Neural cell (in vitro differentiated cells): ENCODE data around the gene ARHGAP25. TPM values are rescaled to one million over a fixed set of nuclear protein-coding genes. Genes with fewer than 3 reads are reported as not detected.

Experiments used
- H2AFZ ChIP-seq: fragments of 200-600, 300-800 bp; sonication (generic), shearing (Covaris generic); 2 replicates; pipeline ENCODE4 v1.6.0; 2014; ENCODE audit warnings: low read depth, mild to moderate bottlenecking, antibody characterized with exemption, low read length, moderate library complexity
- H3F3A ChIP-seq: fragments of 200-600 bp; shearing (Covaris generic); 2 replicates; pipeline ENCODE4 v1.6.1; 2016; ENCODE audit warnings: mild to moderate bottlenecking, moderate library complexity, mixed read lengths, antibody characterized with exemption, low read length; ENCODE audit not compliant: insufficient read depth, poor library complexity, severe bottlenecking
- H3K27ac ChIP-seq: fragments of 200-600, 300-800 bp; sonication (generic), shearing (Covaris generic); 2 replicates; pipeline ENCODE4 v1.5.1; 2014; ENCODE audit warnings: mild to moderate bottlenecking, low read length, moderate library complexity
- H3K27me3 ChIP-seq: fragments of 300-800, 200-600 bp; sonication (generic), shearing (Covaris generic); 2 replicates; pipeline ENCODE4 v1.6.0; 2014; ENCODE audit warnings: mild to moderate bottlenecking, low read depth, low read length, moderate library complexity; ENCODE audit not compliant: insufficient read depth
- H3K36me3 ChIP-seq: fragments of 300-800, 200-600 bp; sonication (generic), shearing (Covaris generic); 2 replicates; pipeline ENCODE4 v1.5.1; 2014; ENCODE audit warnings: mild to moderate bottlenecking, antibody characterized with exemption, low read length, moderate library complexity; ENCODE audit not compliant: insufficient read depth
- H3K4me2 ChIP-seq: fragments of 300-800, 200-600 bp; sonication (generic), shearing (Covaris generic); 2 replicates; pipeline ENCODE4 v1.6.0; 2014; ENCODE audit warnings: mild to moderate bottlenecking, low read length
- H3K4me3 ChIP-seq: fragments of 300-800, 200-600 bp; sonication (generic), shearing (Covaris generic); 2 replicates; pipeline ENCODE4 v1.5.1; 2014; ENCODE audit warnings: mild to moderate bottlenecking, low read length, moderate library complexity
- H3K79me2 ChIP-seq: fragments of 200-600 bp; shearing (Covaris generic); replicated peaks from 2 replicates; pipeline ENCODE4 v1.6.0; 2014; ENCODE audit warnings: mild to moderate bottlenecking, low read length, moderate library complexity; ENCODE audit not compliant: insufficient read depth
- H3K9ac ChIP-seq: fragments of 300-800, 200-600 bp; sonication (generic), shearing (Covaris generic); 2 replicates; pipeline ENCODE4 v1.6.1; 2016; ENCODE audit warnings: mild to moderate bottlenecking, low read length, mixed read lengths
- H3K9me2 ChIP-seq: fragments of 200-600 bp; shearing (Covaris generic); 2 replicates; pipeline ENCODE4 v1.6.1; 2016; ENCODE audit warnings: mild to moderate bottlenecking, low read length, mixed read lengths; ENCODE audit not compliant: insufficient read depth
- H3K9me3 ChIP-seq: fragments of 200-600, 300-800 bp; sonication (generic), shearing (Covaris generic); 2 replicates; pipeline ENCODE4 v1.6.1; 2016; ENCODE audit warnings: mild to moderate bottlenecking, mixed run types, low read length, moderate library complexity, mixed read lengths
- H4K20me1 ChIP-seq: fragments of 200-600 bp; shearing (Covaris generic); 2 replicates; pipeline ENCODE4 v1.6.1; 2016; ENCODE audit warnings: mild to moderate bottlenecking, mixed run types; ENCODE audit not compliant: insufficient read depth
- EP300 ChIP-seq: fragments of 450-650 bp; conservative IDR thresholded peaks from 2 replicates; pipeline ENCODE4 v1.6.1; 2014; ENCODE audit warnings: antibody characterized with exemption, mild to moderate bottlenecking, moderate library complexity; ENCODE audit not compliant: poor library complexity, severe bottlenecking
- EZH2 ChIP-seq: fragments of 200-600, 300-800 bp; shearing (Covaris generic), sonication (generic); IDR thresholded peaks from 2 replicates; pipeline ENCODE4 v1.6.1; 2014; ENCODE audit warnings: antibody characterized with exemption, low read length, borderline replicate concordance, mild to moderate bottlenecking; ENCODE audit not compliant: insufficient read depth, poor library complexity, severe bottlenecking
- MXI1 ChIP-seq: fragments of 450-650 bp; conservative IDR thresholded peaks from 2 replicates; pipeline ENCODE4 v1.6.1; 2014; ENCODE audit warnings: antibody characterized with exemption, mild to moderate bottlenecking; ENCODE audit not compliant: poor library complexity, severe bottlenecking
- POLR2AphosphoS5 ChIP-seq: IDR thresholded peaks from 2 replicates; pipeline ENCODE4 v1.6.1; 2012
- RAD21 ChIP-seq: fragments of 450-650 bp; conservative IDR thresholded peaks from 2 replicates; pipeline ENCODE4 v1.6.1; 2014; ENCODE audit warnings: antibody characterized with exemption, mild to moderate bottlenecking, moderate library complexity
- REST ChIP-seq: IDR thresholded peaks from 2 replicates; pipeline ENCODE4 v1.6.1; 2012; ENCODE audit warnings: borderline replicate concordance
- SMC3 ChIP-seq: fragments of 450-650 bp; conservative IDR thresholded peaks from 2 replicates; pipeline ENCODE4 v1.6.1; 2014; ENCODE audit warnings: antibody characterized with exemption, mild to moderate bottlenecking, moderate library complexity; ENCODE audit not compliant: poor library complexity
- TAF1 ChIP-seq: IDR thresholded peaks from 2 replicates; pipeline ENCODE4 v1.6.1; 2012; ENCODE audit warnings: low read depth
- polyA plus RNA-seq: library from polyadenylated mRNA; depleted of rRNA; stranded (reverse); fragments of >200 nt; gene quantifications from 2 replicates; pipeline ENCODE4 v1.2.3, GENCODE V29; 2014
- TF ChIP-seq, protein P1 (sequence below): fragments of 450-650 bp; IDR thresholded peaks from 2 replicates; pipeline ENCODE4 v1.5.1; 2014; ENCODE audit warnings: antibody characterized with exemption, mild to moderate bottlenecking, moderate library complexity; ENCODE audit not compliant: poor library complexity, severe bottlenecking

ARHGAP25 gene
- polyA plus RNA-seq, 1 donor from 2014 or later = not detected

DNA sequence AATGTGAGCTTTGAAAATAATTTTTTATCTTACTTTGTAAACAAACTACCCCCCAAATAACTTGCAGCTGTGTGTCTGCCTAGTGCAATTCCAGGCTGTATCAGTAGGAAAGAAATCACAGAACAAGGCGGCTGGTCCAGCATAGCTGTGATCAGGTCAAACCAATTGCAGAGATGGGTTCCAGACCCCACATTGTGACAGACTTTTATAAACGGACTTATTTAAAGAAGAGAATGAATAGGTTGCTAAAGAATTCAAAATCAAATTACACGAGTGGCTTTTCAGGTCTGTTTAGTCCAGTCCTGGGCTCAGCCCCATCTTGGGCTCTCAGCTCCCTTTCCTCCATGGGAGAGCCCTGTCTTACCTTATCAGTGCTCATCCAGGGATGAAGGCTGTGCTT lies 125.5 kb downstream of the ARHGAP25 start (continued):
- TF ChIP-seq EP300 = no peak
- TF ChIP-seq MXI1 = no peak
- TF ChIP-seq TAF1 = no peak

DNA sequence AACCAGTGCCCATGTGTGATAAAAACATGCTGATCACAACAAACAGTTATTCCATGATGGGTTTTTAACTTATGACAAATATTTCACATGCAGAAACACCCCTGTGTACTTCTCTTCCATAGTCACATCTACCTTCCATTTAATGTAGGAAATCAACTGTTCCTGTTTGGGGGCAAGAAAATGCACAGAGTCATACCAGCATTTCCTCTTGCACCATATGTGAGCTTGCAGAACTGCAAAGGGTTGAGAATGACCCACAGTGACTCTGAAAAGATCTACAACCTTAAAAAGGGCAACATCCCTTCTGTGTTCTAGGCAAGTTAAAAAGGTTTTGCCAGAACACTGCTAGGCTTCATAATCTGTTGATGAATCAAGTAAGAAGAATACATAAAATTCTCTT lies 126.7 kb downstream of the ARHGAP25 start:
- Histone ChIP-seq H3K27ac (no peak overlapping the region), H3K79me2 (no peaks in the 10 kb centered on the region), H4K20me1 (no peaks in the 10 kb centered on the region), H3K9me3 (no peaks in the 10 kb centered on the region), H3K4me2 (no peak overlapping the region), H3K9me2 (no peaks in the 10 kb centered on the region), H3K4me3 (no peak overlapping the region), H2AFZ (no peak overlapping the region), H3K27me3 (no peaks in the 10 kb centered on the region), H3F3A (no peaks in the 10 kb centered on the region), H3K9ac (no peak overlapping the region), H3K36me3 (no peaks in the 10 kb centered on the region)
- no peak for TF ChIP-seq MXI1

DNA sequence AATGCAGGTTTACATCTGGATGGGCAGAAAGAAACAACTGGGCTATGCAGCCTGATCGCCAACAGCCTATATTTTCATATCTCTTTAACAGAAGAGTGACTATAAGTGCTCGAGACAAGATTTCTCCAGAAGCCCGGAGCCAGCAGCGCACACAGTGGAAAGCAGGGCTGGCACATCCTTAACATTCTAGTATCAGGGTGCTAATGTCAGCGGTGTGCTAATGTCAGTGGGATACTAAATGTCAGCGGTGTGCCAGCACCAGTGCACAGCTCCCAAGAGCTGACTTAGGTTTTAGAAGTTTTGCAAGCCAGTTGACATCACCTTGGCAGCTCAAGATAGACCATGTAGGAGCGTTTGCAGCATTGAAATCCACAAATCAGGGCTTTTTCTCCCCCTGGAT lies 128.3 kb downstream of the ARHGAP25 start:
- Histone ChIP-seq H3K27ac (no peak overlapping the region), H3K36me3 (no peaks in the 10 kb centered on the region), H3K9me3 (no peaks in the 10 kb centered on the region), H4K20me1 (no peaks in the 10 kb centered on the region), H3K9ac (no peak overlapping the region), H3F3A (no peaks in the 10 kb centered on the region), H3K4me3 (no peak overlapping the region), H3K9me2 (no peaks in the 10 kb centered on the region), H2AFZ (no peak overlapping the region), H3K4me2 (no peak overlapping the region), H3K79me2 (no peaks in the 10 kb centered on the region), H3K27me3 (no peaks in the 10 kb centered on the region)
- TF ChIP-seq, protein P1, sequence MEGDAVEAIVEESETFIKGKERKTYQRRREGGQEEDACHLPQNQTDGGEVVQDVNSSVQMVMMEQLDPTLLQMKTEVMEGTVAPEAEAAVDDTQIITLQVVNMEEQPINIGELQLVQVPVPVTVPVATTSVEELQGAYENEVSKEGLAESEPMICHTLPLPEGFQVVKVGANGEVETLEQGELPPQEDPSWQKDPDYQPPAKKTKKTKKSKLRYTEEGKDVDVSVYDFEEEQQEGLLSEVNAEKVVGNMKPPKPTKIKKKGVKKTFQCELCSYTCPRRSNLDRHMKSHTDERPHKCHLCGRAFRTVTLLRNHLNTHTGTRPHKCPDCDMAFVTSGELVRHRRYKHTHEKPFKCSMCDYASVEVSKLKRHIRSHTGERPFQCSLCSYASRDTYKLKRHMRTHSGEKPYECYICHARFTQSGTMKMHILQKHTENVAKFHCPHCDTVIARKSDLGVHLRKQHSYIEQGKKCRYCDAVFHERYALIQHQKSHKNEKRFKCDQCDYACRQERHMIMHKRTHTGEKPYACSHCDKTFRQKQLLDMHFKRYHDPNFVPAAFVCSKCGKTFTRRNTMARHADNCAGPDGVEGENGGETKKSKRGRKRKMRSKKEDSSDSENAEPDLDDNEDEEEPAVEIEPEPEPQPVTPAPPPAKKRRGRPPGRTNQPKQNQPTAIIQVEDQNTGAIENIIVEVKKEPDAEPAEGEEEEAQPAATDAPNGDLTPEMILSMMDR = no peak
- no peak for TF ChIP-seq RAD21
- no peak for TF ChIP-seq SMC3
- no peak for TF ChIP-seq TAF1
- TF ChIP-seq REST = no peak
- no peak for TF ChIP-seq MXI1
- TF ChIP-seq POLR2AphosphoS5 = no peak
- TF ChIP-seq EZH2 = no peak
- no peak for TF ChIP-seq EP300
